HCT116 (cell line): Measurements from ENCODE around the gene ARGLU1.

Source experiments
- CBX3 ChIP-seq: IDR thresholded peaks from 2 replicates; pipeline ENCODE4 v1.6.1; 2012; ENCODE audit warnings: low read depth
- EZH2phosphoT487 ChIP-seq: fragments of 200-600 bp; IDR thresholded peaks from 2 replicates; pipeline ENCODE4 v1.6.1; 2018; ENCODE audit warnings: antibody characterized with exemption, borderline replicate concordance
- FOSL1 ChIP-seq: IDR thresholded peaks from 2 replicates; pipeline ENCODE4 v1.6.1; 2012; ENCODE audit warnings: low read depth
- POLR2A ChIP-seq: IDR thresholded peaks from 2 replicates; pipeline ENCODE4 v1.7.0; 2011; ENCODE audit warnings: borderline replicate concordance; ENCODE audit not compliant: insufficient read depth, insufficient read length; ENCODE audit errors: extremely low read depth
- POLR2AphosphoS5 ChIP-seq: IDR thresholded peaks from 2 replicates; pipeline ENCODE4 v1.6.1; 2011; ENCODE audit warnings: mild to moderate bottlenecking, low read depth, low read length, moderate library complexity
- RAD21 ChIP-seq: IDR thresholded peaks from 2 replicates; pipeline ENCODE4 v1.6.1; 2012; ENCODE audit warnings: low read depth, mild to moderate bottlenecking
- SIN3A ChIP-seq: IDR thresholded peaks from 2 replicates; pipeline ENCODE4 v1.6.1; 2012; ENCODE audit warnings: low read depth
- SP1 ChIP-seq: IDR thresholded peaks from 2 replicates; pipeline ENCODE4 v1.6.1; 2012; ENCODE audit warnings: low read depth
- ZFX ChIP-seq: fragments of 450-650 bp; IDR thresholded peaks from 2 replicates; pipeline ENCODE4 v1.6.1; 2017
- TF ChIP-seq, protein P1 (sequence below), 3 experiments: fragments of 200-600 bp in 1 of 3; sonication (generic) in 1 of 3; IDR thresholded peaks in 2 of 3; conservative IDR thresholded peaks in 1 of 3; 2 replicates each; pipeline ENCODE4 v1.5.1; 2012 to 2017; ENCODE audit warnings: low read depth in 2 of 3, low read length in 2 of 3, antibody characterized with exemption in 1 of 3, borderline replicate concordance in 1 of 3, control low read depth in 1 of 3, mild to moderate bottlenecking in 1 of 3, mixed read lengths in 1 of 3, mixed run types in 1 of 3, moderate library complexity in 1 of 3; ENCODE audit not compliant: insufficient read depth in 1 of 3

GRCh38 chr13:106535552-106536243, 32.2 kb downstream of the ARGLU1 start, which contains the start of gene EFNB2:
- peak; percentile 34 for TF ChIP-seq RAD21
- TF ChIP-seq, protein P1, sequence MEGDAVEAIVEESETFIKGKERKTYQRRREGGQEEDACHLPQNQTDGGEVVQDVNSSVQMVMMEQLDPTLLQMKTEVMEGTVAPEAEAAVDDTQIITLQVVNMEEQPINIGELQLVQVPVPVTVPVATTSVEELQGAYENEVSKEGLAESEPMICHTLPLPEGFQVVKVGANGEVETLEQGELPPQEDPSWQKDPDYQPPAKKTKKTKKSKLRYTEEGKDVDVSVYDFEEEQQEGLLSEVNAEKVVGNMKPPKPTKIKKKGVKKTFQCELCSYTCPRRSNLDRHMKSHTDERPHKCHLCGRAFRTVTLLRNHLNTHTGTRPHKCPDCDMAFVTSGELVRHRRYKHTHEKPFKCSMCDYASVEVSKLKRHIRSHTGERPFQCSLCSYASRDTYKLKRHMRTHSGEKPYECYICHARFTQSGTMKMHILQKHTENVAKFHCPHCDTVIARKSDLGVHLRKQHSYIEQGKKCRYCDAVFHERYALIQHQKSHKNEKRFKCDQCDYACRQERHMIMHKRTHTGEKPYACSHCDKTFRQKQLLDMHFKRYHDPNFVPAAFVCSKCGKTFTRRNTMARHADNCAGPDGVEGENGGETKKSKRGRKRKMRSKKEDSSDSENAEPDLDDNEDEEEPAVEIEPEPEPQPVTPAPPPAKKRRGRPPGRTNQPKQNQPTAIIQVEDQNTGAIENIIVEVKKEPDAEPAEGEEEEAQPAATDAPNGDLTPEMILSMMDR (IDR thresholded peaks at IDR 0.05 in 2 of 3, conservative IDR thresholded peaks at IDR 0.05 in 1 of 3; ENCODE audit: borderline replicate concordance in 1 of 3, insufficient read depth in 1 of 3, low read depth in 2 of 3, low read length in 2 of 3): no peak
- no peak for TF ChIP-seq EZH2phosphoT487
- TF ChIP-seq POLR2AphosphoS5: peak; percentile 98
- peak; percentile 86 for TF ChIP-seq SP1
- peak; percentile 47; the same call in 1 of the 2 replicates for TF ChIP-seq SIN3A
- TF ChIP-seq ZFX: peak; percentile 7
- TF ChIP-seq CBX3: no peak; the same call in 1 of the 2 replicates
- peak; percentile 95 for TF ChIP-seq POLR2A
- no peak for TF ChIP-seq FOSL1
